Neural cell (in vitro differentiated cells): Measurements from ENCODE around the gene NFILZ.
A peak's percentile ranks its signal among the peaks of the same experiment; 100 is the strongest.

ENCODE experiments used
- EP300 ChIP-seq: fragments of 450-650 bp; conservative IDR thresholded peaks from 2 replicates; pipeline ENCODE4 v1.6.1; 2014; ENCODE audit warnings: antibody characterized with exemption, mild to moderate bottlenecking, moderate library complexity; ENCODE audit not compliant: poor library complexity, severe bottlenecking
- EZH2 ChIP-seq: fragments of 200-600, 300-800 bp; shearing (Covaris generic), sonication (generic); IDR thresholded peaks from 2 replicates; pipeline ENCODE4 v1.6.1; 2014; ENCODE audit warnings: antibody characterized with exemption, low read length, borderline replicate concordance, mild to moderate bottlenecking; ENCODE audit not compliant: insufficient read depth, poor library complexity, severe bottlenecking
- POLR2AphosphoS5 ChIP-seq: IDR thresholded peaks from 2 replicates; pipeline ENCODE4 v1.6.1; 2012
- REST ChIP-seq: IDR thresholded peaks from 2 replicates; pipeline ENCODE4 v1.6.1; 2012; ENCODE audit warnings: borderline replicate concordance
- TF ChIP-seq, protein P1 (sequence below): fragments of 450-650 bp; IDR thresholded peaks from 2 replicates; pipeline ENCODE4 v1.5.1; 2014; ENCODE audit warnings: antibody characterized with exemption, mild to moderate bottlenecking, moderate library complexity; ENCODE audit not compliant: poor library complexity, severe bottlenecking

- TF ChIP-seq, protein P1, sequence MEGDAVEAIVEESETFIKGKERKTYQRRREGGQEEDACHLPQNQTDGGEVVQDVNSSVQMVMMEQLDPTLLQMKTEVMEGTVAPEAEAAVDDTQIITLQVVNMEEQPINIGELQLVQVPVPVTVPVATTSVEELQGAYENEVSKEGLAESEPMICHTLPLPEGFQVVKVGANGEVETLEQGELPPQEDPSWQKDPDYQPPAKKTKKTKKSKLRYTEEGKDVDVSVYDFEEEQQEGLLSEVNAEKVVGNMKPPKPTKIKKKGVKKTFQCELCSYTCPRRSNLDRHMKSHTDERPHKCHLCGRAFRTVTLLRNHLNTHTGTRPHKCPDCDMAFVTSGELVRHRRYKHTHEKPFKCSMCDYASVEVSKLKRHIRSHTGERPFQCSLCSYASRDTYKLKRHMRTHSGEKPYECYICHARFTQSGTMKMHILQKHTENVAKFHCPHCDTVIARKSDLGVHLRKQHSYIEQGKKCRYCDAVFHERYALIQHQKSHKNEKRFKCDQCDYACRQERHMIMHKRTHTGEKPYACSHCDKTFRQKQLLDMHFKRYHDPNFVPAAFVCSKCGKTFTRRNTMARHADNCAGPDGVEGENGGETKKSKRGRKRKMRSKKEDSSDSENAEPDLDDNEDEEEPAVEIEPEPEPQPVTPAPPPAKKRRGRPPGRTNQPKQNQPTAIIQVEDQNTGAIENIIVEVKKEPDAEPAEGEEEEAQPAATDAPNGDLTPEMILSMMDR: peak; percentile 81
- TF ChIP-seq POLR2AphosphoS5 (no peak), REST (no peak), EZH2 (no peak), EP300 (no peak)
These were observed 24.3 kb downstream of the NFILZ start for GRCh38 chr19:8654591-8655339.
